ENCODE results near the gene MTHFD2L. TPM values are rescaled to one million over a fixed set of nuclear protein-coding genes. Genes with fewer than 3 reads are reported as not detected.
A peak's percentile ranks its signal among the peaks of the same experiment; 100 is the strongest.
"Not testable (repeated sequence)": the region's sequence is repeated elsewhere in the genome, so short reads cannot be mapped to it uniquely, and the experiment has no call there.

MTHFD2L gene
- total and polyA plus RNA-seq, 9 of the 15 experiments (the other 6 are each of a cell fraction or from before 2014, with no cell fraction given), result 10.0 to 39.0 (median 26.0) TPM

DNA sequence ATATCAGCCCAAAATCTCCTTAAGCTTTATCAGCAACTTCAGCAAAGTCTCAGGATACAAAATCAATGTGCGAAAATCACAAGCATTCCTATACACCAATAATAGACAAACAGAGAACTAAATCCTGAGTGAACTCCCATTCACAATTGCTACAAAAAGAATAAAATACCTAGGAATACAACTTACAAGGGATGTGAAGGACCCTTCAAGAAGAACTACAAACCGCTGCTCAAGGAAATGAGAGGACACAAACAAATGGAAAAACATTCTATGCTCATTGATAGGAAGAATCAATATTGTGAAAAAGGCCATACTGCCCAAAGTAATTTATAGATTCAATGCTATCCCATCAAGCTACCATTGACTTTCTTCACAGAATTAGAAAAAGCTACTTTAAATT is 27.1 kb upstream of the MTHFD2L start:
- ATAC-seq; H3K9me3 ChIP-seq (replicated peaks; ENCODE audit: control insufficient read depth, insufficient read depth, low read depth, low read length); H3K9me1 ChIP-seq (ENCODE audit: control insufficient read depth, insufficient read depth, low read length); H3K9ac ChIP-seq (ENCODE audit: insufficient read depth in 1 of 2, low read depth in 2 of 2, low read length in 2 of 2); BruUV-seq (replicated peaks); H3K4me3 ChIP-seq; DNase-seq (ENCODE audit: extremely low read depth in 1 of 4, low spot score in 3 of 4); H3K79me2 ChIP-seq (ENCODE audit: control insufficient read depth, insufficient read depth, low read length); CTCF ChIA-PET (ENCODE audit: low intra/inter-chr PET ratio); FAIRE-seq; H3K36me3 ChIP-seq (ENCODE audit: control insufficient read depth, insufficient read depth, low read length); H3K27ac ChIP-seq (ENCODE audit: extremely low read depth, low read depth, low read length); H4K20me1 ChIP-seq (replicated peaks; ENCODE audit: control insufficient read depth, insufficient read depth, low read length); H3K4me2 ChIP-seq (ENCODE audit: insufficient read depth, low read length); H2AFZ ChIP-seq (ENCODE audit: low read depth, low read length); H3K4me1 ChIP-seq (replicated peaks in 1 of 2; ENCODE audit: control insufficient read depth in 2 of 2, insufficient read depth in 2 of 2, low read length in 2 of 2); H3K27me3 ChIP-seq (ENCODE audit: control insufficient read depth in 2 of 2, insufficient read depth in 2 of 2, low read length in 2 of 2): not testable (repeated sequence)
- POLR2A ChIA-PET, result interaction anchor here (0.9 kb wide), 1 partner anchor 455 kb away, joined by 3 read pairs; no protein-coding TSS in a partner anchor
- intact Hi-C loops (cut with micrococcal nuclease) (loop anchor here (5.0 kb wide), 3 partner anchors 74 to 404 kb away; no protein-coding TSS in a partner anchor), in situ Hi-C loops (cut with MboI) (loop anchor here (5.0 to 25.0 kb wide), 3 partner anchors 256 to 819 kb away; no protein-coding TSS in a partner anchor)
- WGBS (ENCODE audit: insufficient coverage, low coverage, missing lambda C conversion rate), result 89% methylated on average over 2 of the region's 2 CpGs
- TF ChIP-seq CBX5 (IDR thresholded peaks at IDR 0.05; ENCODE audit: borderline replicate concordance, low read depth) (peak; percentile 73; the same call in 1 of the 2 replicates), ZNF445 (CRISPR knock-in tag; IDR thresholded peaks at IDR 0.05; ENCODE audit: low read depth) (peak; percentile 80), CBX3 (IDR thresholded peaks at IDR 0.05; ENCODE audit: borderline replicate concordance in 1 of 2, low read length in 2 of 2) (peak in 1 of 2 experiments; percentile 68; a peak in 1 of 3 replicates), TRIM28 (IDR thresholded peaks at IDR 0.05) (peak; percentile 86)
- TF ChIP-seq, protein P1, sequence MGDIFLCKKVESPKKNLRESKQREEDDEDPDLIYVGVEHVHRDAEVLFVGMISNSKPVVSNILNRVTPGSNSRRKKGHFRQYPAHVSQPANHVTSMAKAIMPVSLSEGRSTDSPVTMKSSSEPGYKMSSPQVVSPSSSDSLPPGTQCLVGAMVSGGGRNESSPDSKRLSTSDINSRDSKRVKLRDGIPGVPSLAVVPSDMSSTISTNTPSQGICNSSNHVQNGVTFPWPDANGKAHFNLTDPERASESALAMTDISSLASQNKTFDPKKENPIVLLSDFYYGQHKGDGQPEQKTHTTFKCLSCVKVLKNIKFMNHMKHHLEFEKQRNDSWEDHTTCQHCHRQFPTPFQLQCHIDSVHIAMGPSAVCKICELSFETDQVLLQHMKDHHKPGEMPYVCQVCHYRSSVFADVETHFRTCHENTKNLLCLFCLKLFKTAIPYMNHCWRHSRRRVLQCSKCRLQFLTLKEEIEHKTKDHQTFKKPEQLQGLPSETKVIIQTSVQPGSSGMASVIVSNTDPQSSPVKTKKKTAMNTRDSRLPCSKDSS (IDR thresholded peaks at IDR 0.05; ENCODE audit: low read depth, partially characterized antibody), result peak; percentile 40

Measured in K562 (cell line).